ENCODE data around the gene GLG1. TPM values are rescaled to one million over a fixed set of nuclear protein-coding genes. Genes with fewer than 3 reads are reported as not detected.

The GLG1 gene
- polyA plus RNA-seq, 1 donor from 2014 or later: 36.6 TPM

DNA sequence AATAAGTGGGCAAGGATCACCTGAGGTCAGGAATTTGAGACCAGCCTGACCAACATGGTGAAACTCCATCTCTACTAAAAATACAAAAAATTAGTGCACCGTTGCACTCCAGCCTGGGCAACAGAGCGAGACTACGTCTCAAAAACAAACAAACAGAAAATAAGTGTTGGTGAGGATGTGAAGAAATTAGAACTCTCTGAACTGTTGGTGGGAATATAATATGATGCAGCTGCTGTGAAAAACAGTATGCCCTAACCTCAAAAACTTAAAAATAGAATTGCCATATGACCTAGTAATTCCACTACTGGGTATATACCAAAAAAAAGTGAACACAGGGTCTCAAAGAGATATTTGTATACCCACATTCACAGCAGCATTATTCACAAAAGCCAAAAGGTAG, 26.1 kb downstream of the GLG1 start:
- no peak overlapping the region for H3K4me3 ChIP-seq (ENCODE audit: low read length)
- H3K4me2 ChIP-seq (ENCODE audit: low read length): no peak overlapping the region
- no peak overlapping the region for H3K9ac ChIP-seq (ENCODE audit: low read length)
- no peak overlapping the region for H3K27ac ChIP-seq (ENCODE audit: low read length)
- no peaks in the 10 kb centered on the region for H3K27me3 ChIP-seq (ENCODE audit: insufficient read depth, low read depth, low read length)
- H3K36me3 ChIP-seq (ENCODE audit: insufficient read depth, low read length): no peaks in the 10 kb centered on the region
- H4K20me1 ChIP-seq (ENCODE audit: insufficient read depth): no peaks in the 10 kb centered on the region
- TF ChIP-seq TAF1 (IDR thresholded peaks at IDR 0.05; ENCODE audit: low read depth) (no peak), EP300 (conservative IDR thresholded peaks at IDR 0.05; ENCODE audit: poor library complexity, severe bottlenecking) (no peak), RAD21 (conservative IDR thresholded peaks at IDR 0.05) (no peak), SMC3 (conservative IDR thresholded peaks at IDR 0.05; ENCODE audit: poor library complexity) (no peak)
- TF ChIP-seq, protein P1, sequence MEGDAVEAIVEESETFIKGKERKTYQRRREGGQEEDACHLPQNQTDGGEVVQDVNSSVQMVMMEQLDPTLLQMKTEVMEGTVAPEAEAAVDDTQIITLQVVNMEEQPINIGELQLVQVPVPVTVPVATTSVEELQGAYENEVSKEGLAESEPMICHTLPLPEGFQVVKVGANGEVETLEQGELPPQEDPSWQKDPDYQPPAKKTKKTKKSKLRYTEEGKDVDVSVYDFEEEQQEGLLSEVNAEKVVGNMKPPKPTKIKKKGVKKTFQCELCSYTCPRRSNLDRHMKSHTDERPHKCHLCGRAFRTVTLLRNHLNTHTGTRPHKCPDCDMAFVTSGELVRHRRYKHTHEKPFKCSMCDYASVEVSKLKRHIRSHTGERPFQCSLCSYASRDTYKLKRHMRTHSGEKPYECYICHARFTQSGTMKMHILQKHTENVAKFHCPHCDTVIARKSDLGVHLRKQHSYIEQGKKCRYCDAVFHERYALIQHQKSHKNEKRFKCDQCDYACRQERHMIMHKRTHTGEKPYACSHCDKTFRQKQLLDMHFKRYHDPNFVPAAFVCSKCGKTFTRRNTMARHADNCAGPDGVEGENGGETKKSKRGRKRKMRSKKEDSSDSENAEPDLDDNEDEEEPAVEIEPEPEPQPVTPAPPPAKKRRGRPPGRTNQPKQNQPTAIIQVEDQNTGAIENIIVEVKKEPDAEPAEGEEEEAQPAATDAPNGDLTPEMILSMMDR (IDR thresholded peaks at IDR 0.05; ENCODE audit: poor library complexity, severe bottlenecking): no peak
- TF ChIP-seq, protein P2, sequence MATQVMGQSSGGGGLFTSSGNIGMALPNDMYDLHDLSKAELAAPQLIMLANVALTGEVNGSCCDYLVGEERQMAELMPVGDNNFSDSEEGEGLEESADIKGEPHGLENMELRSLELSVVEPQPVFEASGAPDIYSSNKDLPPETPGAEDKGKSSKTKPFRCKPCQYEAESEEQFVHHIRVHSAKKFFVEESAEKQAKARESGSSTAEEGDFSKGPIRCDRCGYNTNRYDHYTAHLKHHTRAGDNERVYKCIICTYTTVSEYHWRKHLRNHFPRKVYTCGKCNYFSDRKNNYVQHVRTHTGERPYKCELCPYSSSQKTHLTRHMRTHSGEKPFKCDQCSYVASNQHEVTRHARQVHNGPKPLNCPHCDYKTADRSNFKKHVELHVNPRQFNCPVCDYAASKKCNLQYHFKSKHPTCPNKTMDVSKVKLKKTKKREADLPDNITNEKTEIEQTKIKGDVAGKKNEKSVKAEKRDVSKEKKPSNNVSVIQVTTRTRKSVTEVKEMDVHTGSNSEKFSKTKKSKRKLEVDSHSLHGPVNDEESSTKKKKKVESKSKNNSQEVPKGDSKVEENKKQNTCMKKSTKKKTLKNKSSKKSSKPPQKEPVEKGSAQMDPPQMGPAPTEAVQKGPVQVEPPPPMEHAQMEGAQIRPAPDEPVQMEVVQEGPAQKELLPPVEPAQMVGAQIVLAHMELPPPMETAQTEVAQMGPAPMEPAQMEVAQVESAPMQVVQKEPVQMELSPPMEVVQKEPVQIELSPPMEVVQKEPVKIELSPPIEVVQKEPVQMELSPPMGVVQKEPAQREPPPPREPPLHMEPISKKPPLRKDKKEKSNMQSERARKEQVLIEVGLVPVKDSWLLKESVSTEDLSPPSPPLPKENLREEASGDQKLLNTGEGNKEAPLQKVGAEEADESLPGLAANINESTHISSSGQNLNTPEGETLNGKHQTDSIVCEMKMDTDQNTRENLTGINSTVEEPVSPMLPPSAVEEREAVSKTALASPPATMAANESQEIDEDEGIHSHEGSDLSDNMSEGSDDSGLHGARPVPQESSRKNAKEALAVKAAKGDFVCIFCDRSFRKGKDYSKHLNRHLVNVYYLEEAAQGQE (IDR thresholded peaks at IDR 0.05; ENCODE audit: borderline replicate concordance): no peak
- no peaks in the 10 kb centered on the region for H3K9me3 ChIP-seq (ENCODE audit: low read length)
- H3K9me2 ChIP-seq (ENCODE audit: insufficient read depth, low read length): no peaks in the 10 kb centered on the region
- H2AFZ ChIP-seq (ENCODE audit: low read depth, low read length): no peak overlapping the region
- H3F3A ChIP-seq (ENCODE audit: insufficient read depth, low read length, poor library complexity, severe bottlenecking): no peaks in the 10 kb centered on the region
- H3K79me2 ChIP-seq (replicated peaks; ENCODE audit: insufficient read depth, low read length): peaks cover 32% of the 10 kb centered on the region

DNA sequence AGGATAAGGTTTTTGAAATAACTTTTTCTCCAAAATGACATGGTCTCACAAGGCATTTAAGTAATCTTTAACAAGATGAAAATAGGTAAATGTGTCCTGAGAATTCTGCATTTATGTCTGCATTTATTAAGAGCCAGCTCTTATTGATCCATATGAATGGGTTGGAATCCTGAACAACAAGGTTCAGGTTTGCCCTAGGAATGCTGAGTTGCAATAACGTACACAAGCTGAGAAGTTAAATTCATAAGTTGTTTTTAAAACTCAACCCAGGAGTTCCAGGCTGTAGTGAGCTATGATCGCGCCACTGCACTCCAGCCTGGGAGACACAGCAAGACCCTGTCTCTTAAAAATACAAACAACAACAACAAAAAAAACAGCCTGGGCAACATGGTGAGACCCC, 28.1 kb downstream of the GLG1 start:
- Histone ChIP-seq H3K27me3 (ENCODE audit: insufficient read depth, low read depth, low read length) (no peaks in the 10 kb centered on the region), H3K79me2 (replicated peaks; ENCODE audit: insufficient read depth, low read length) (peaks cover 30% of the 10 kb centered on the region), H3K27ac (ENCODE audit: low read length) (no peak overlapping the region), H4K20me1 (ENCODE audit: insufficient read depth) (no peaks in the 10 kb centered on the region), H3K4me3 (ENCODE audit: low read length) (no peak overlapping the region), H3F3A (ENCODE audit: insufficient read depth, low read length, poor library complexity, severe bottlenecking) (no peaks in the 10 kb centered on the region), H2AFZ (ENCODE audit: low read depth, low read length) (no peak overlapping the region), H3K4me2 (ENCODE audit: low read length) (no peak overlapping the region), H3K36me3 (ENCODE audit: insufficient read depth, low read length) (no peaks in the 10 kb centered on the region), H3K9ac (ENCODE audit: low read length) (no peak overlapping the region), H3K9me2 (ENCODE audit: insufficient read depth, low read length) (no peaks in the 10 kb centered on the region), H3K9me3 (ENCODE audit: low read length) (no peaks in the 10 kb centered on the region)
- TF ChIP-seq EP300 (conservative IDR thresholded peaks at IDR 0.05; ENCODE audit: poor library complexity, severe bottlenecking) (no peak), MXI1 (conservative IDR thresholded peaks at IDR 0.05; ENCODE audit: poor library complexity, severe bottlenecking) (no peak), RAD21 (conservative IDR thresholded peaks at IDR 0.05) (no peak), TAF1 (IDR thresholded peaks at IDR 0.05; ENCODE audit: low read depth) (no peak), SMC3 (conservative IDR thresholded peaks at IDR 0.05; ENCODE audit: poor library complexity) (no peak), EZH2 (IDR thresholded peaks at IDR 0.05; ENCODE audit: borderline replicate concordance, insufficient read depth, low read length, poor library complexity, severe bottlenecking) (no peak), POLR2AphosphoS5 (IDR thresholded peaks at IDR 0.05) (no peak)
- TF ChIP-seq, protein P2 (IDR thresholded peaks at IDR 0.05; ENCODE audit: borderline replicate concordance): no peak

Data from neural cell (in vitro differentiated cells).